Activated T-helper 1 cell treated with anti-CD3 and anti-CD28 coated beads, Interleukin-2, amount 50 U/mL, for 16 hours (primary cell): ENCODE data around the gene CXorf49.
"Not testable (repeated sequence)": the region's sequence is repeated elsewhere in the genome, so short reads cannot be mapped to it uniquely, and the experiment has no call there.

Source experiments
- DNase-seq, 2 donors: peaks; one replicate each; pipeline ENCODE4 v3.0.0-alpha.2; 2020; ENCODE audit warnings: low read depth in 1 of 2, low spot score in 1 of 2

CXorf49 gene

DNA sequence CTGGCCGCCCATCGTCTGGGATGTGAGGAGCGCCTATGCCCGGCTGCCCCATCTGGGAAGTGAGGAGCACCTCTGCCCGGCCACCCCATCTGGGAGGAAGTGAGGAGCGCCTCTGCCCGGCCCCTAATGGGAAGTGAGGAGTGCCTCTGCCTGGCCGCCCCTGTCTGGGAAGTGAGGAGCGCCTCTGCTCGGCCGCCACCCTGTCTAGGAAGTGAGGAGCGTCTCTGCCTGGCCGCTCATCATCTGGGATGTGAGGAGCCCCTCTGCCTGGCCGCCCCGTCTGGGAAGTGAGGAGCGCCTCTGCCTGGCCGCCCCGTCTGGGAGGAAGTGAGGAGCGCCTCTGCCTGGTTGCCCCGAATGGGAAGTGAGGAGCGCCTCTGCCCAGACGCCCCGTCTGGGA is 42.4 kb downstream of the CXorf49 start:
- not testable (repeated sequence) for DNase-seq

GRCh38 chrX:71671938-71672337 is 46.1 kb downstream of the CXorf49 start:
- DNase-seq: no peak

- peak in 1 of 2 donors; percentile 38 for DNase-seq
Observed at GRCh38 chrX:71671043-71671780, 46.9 kb downstream of the CXorf49 start.

GRCh38 chrX:71669947-71670346 is 48.1 kb downstream of the CXorf49 start:
- not testable (repeated sequence) for DNase-seq

GRCh38 chrX:71669492-71669891 is 48.6 kb downstream of the CXorf49 start:
- no peak for DNase-seq

GRCh38 chrX:71668248-71668595 is 49.9 kb downstream of the CXorf49 start:
- no peak for DNase-seq

- DNase-seq: no peak
Observed at GRCh38 chrX:71667328-71668247, 50.5 kb downstream of the CXorf49 start, which contains the start of gene LOC101059915. Gene LOC101059915, plus strand, starts transcription at chrX:71667546.

DNA sequence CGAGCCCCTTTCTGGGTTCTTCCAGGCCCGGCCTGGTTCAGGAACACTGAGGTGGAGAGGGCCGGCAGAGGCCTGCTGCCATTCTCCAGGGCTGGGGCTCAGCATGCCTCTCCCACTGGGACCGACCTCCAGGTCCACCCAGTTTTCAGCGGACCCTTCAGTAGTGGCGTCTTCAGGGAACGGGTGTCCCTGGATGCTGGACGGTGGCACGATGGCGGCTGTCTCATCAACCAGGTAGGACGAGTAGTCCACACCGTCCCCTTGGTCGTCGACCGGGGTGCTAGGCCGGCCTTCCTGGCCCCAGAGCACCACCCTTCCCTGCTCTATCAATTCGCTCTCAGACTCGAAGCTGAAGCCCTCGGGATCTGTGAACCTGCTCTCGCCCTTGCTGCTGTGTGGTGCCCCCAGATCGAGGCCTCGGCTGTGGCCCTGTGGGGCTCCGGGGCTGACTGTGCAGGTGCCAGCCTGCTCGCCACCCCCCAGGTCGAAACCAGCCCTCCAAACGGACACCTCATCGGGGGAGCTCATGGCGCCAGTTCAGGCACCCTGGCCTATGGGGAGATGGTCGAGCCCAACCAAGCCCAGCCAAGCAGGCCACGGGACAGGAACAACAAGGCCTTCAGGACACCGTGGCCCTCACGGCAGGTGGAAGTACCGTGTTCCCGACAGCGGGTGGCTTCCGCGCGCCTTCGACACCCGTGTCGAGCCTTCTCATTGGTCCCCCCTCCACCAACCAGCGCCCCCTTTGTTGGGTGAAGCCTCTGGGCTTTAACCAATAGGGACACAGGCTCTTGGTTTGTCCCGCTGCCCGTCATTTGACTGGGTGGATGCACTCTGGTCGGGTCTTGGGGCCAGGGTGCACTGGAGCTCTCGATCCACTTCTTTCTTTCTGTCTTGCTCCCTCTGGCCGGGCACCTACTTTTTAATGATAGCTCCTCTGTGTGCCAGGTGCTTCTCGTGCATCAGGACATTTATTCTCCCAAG is 51.6 kb downstream of the CXorf49 start:
- DNase-seq: no peak

GRCh38 chrX:71665747-71666146 is 52.3 kb downstream of the CXorf49 start:
- no peak for DNase-seq

DNA sequence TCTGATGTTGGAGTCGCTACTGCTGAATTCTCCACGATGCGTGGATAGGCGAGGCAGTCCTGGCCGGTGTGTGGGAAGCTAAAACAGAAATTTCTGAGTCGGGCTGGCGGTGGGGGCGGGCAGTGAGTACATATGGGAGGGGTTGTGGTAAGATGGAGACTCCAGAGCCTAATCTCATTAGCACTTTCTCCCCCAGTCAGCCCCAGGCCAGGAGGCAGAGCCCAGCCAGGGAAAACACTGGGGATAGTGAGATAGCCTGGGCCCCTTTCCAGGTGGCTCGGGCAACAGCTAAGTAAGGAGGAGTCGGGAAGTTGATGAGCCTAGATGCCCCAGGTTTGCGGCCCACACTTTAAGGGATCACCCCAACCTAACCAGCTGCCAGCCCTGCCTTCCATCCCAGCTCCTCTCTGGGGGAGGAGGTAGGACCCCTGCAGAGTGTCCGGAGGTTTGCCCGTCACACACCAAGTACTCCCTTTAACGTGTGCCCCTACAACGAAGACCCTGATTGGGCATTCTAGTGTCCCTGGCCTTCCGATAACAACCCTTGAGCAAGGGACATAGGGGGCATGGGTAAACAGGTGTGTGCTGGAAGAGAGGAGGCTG is 53.1 kb downstream of the CXorf49 start:
- no peak for DNase-seq
